Measurements from ENCODE around the gene INCA1. TPM values are rescaled to one million over a fixed set of nuclear protein-coding genes. Genes with fewer than 3 reads are reported as not detected.

Gene INCA1
- total RNA-seq, 2 donors from 2014 or later = 1.6 to 4.2 TPM

DNA sequence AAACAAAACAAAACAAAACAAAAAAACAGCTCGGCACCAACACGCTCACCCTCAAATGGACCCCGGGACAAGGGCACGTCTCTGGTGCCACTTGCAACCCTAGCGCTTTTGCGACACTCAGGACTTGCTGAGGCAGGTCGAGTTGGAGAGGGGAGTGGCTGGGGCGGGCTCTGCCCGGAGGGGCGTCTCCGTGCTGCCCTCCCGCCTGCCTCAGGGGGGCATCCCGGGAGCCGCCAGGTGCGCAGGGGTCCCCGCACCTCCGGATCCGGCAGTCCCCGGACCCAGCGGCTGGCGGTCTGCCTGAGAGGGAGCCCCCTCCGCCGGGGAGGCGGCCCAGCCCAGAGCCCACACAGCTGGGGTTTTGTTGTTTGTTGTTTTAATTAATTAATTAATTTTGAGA lies 38.0 kb upstream of the INCA1 start, which contains the start of gene SLC52A1:
Gene SLC52A1, minus strand, starts transcription at position 112 of the 400 bp plus-strand sequence. CDS start 820 bp downstream, outside the sequence.
- DNase-seq = peak; percentile 52
- TF ChIP-seq, protein P1, sequence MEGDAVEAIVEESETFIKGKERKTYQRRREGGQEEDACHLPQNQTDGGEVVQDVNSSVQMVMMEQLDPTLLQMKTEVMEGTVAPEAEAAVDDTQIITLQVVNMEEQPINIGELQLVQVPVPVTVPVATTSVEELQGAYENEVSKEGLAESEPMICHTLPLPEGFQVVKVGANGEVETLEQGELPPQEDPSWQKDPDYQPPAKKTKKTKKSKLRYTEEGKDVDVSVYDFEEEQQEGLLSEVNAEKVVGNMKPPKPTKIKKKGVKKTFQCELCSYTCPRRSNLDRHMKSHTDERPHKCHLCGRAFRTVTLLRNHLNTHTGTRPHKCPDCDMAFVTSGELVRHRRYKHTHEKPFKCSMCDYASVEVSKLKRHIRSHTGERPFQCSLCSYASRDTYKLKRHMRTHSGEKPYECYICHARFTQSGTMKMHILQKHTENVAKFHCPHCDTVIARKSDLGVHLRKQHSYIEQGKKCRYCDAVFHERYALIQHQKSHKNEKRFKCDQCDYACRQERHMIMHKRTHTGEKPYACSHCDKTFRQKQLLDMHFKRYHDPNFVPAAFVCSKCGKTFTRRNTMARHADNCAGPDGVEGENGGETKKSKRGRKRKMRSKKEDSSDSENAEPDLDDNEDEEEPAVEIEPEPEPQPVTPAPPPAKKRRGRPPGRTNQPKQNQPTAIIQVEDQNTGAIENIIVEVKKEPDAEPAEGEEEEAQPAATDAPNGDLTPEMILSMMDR (IDR thresholded peaks at IDR 0.05) = no peak
- H3K36me3 ChIP-seq = no peaks in the 10 kb centered on the region
- H3K27me3 ChIP-seq = no peaks in the 10 kb centered on the region
- H3K4me1 ChIP-seq = no peaks in the 10 kb centered on the region
- H3K27ac ChIP-seq = no peak within 1 kb of the TSS
- peak within 1 kb of the TSS; percentile 34 to 56 for H3K9ac ChIP-seq (ENCODE audit: low read depth in 2 of 2, low read length in 2 of 2)
- H3K9me3 ChIP-seq = no peaks in the 10 kb centered on the region
- H3K4me3 ChIP-seq = peak within 1 kb of the TSS; percentile 28
- intact Hi-C loops (cut with DNase I) = no loop called here

DNA sequence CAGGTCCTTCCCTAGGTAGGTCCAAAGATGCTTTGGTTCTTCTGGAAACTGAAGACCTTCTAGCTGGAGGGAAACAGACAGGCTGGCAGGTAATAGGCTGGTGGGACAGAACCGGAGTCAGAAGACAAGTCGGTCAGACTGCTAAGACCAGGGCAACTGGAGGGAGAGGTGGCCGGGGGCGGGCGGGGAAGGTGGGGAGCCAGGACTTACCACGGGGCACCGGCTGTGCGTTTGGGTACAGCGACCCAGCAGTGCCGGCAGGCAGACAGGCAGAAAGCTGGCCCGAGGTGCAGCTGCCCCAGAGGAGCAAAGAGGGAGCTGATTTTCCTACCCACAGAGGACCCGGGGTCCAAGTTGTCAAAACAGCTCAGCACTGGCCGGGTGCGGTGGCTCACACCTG lies 37.3 kb upstream of the INCA1 start:
- DNase-seq = no peak
- H3K27ac ChIP-seq = no peak overlapping the region
- H3K4me3 ChIP-seq = no peak overlapping the region
- peak overlapping the region in 1 of 2 donors; percentile 12 for H3K9ac ChIP-seq (ENCODE audit: low read depth in 2 of 2, low read length in 2 of 2)
- no peaks in the 10 kb centered on the region for H3K27me3 ChIP-seq
- no peaks in the 10 kb centered on the region for H3K4me1 ChIP-seq
- TF ChIP-seq, protein P1 (IDR thresholded peaks at IDR 0.05) = no peak
- H3K9me3 ChIP-seq = no peaks in the 10 kb centered on the region
- H3K36me3 ChIP-seq = no peaks in the 10 kb centered on the region
- intact Hi-C loops (cut with DNase I) = no loop called here

DNA sequence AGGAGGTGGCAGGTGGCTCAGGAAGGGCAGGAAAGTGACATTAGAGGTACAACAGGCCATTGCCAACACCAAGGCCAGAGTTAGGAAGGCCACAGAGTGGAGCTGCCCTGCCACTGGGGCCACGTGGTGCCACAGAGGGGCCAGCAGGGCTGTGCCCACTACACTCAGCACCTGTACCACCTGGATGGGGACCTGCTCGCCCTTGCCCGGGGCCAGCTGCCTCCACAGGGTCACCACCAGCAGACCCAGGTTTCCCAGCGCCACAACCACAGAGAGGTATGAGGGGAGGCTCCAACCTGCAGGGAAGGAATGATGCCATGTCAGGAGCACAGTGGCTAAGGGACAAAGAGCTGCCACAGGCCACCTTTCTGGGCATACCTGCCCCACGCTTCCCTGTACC lies 36.7 kb upstream of the INCA1 start:
- Histone ChIP-seq H3K36me3 (no peaks in the 10 kb centered on the region), H3K27ac (no peak overlapping the region), H3K9ac (ENCODE audit: low read depth in 2 of 2, low read length in 2 of 2) (no peak overlapping the region), H3K4me3 (no peak overlapping the region), H3K27me3 (no peaks in the 10 kb centered on the region), H3K9me3 (no peaks in the 10 kb centered on the region), H3K4me1 (no peaks in the 10 kb centered on the region)
- no peak for DNase-seq
- intact Hi-C loops (cut with DNase I) = no loop called here
- TF ChIP-seq, protein P1 (IDR thresholded peaks at IDR 0.05) = no peak

DNA sequence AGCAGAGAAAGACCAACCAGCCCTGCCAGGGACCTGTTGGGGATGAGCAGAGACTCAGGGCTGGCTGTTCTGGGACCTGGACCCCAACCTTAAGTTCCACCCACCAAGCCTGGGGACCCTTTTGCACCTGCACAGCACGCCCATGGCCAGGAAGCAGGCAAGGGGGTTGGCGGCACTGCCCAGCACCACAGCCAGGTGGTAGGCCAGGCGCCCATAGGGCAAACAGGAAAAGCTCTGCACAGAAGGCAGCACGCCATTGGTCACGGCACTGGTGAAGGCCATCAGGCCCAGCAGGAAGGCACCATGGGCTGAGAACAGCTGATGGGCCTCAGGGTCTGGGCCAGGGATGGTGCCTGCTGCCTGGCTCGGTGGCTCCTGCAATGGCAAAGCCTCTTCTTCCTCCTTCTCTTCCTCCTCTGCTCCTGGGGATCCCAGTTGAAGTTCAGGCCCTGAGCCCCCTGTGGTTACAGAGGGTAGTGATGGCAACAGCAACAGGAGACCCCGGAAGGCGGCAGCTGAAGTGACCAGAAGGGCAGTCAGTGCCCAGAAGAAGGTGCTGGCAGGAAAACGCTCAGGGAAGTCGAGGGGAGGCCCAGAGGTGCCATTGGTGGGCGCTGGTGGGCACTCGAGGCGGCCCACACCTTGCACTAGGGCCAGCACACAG lies 36.2 kb upstream of the INCA1 start:
- Histone ChIP-seq H3K36me3 (no peaks in the 10 kb centered on the region), H3K27ac (no peak overlapping the region), H3K4me1 (no peaks in the 10 kb centered on the region), H3K4me3 (no peak overlapping the region), H3K9ac (ENCODE audit: low read depth in 2 of 2, low read length in 2 of 2) (no peak overlapping the region), H3K9me3 (no peaks in the 10 kb centered on the region), H3K27me3 (no peaks in the 10 kb centered on the region)
- no peak for DNase-seq
- intact Hi-C loops (cut with DNase I) = no loop called here
- TF ChIP-seq, protein P1 (IDR thresholded peaks at IDR 0.05) = no peak

DNA sequence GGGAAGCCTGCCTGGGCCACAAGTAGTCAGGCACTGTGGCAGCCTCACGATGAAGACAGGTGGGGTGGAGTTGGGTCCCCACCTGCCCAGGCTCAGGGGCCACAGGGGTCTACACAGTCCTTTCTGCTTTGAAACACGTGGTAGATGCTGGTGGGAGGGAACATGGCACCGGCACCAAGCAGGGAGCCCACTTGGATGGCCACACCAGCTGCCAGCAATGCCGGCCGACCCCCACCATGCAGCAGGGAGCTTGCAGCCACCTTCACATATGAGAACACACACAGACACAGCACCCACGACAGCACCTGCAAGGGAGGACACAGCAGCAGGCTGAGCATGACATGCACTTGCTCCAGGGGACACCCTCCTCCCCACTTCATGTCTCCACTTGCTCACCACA lies 35.5 kb upstream of the INCA1 start:
- H3K4me3 ChIP-seq = no peak overlapping the region
- H3K27me3 ChIP-seq = no peaks in the 10 kb centered on the region
- H3K9ac ChIP-seq (ENCODE audit: low read depth in 2 of 2, low read length in 2 of 2) = no peak overlapping the region
- TF ChIP-seq, protein P1 (IDR thresholded peaks at IDR 0.05) = no peak
- DNase-seq = no peak
- no peaks in the 10 kb centered on the region for H3K9me3 ChIP-seq
- H3K27ac ChIP-seq = no peak overlapping the region
- no peaks in the 10 kb centered on the region for H3K4me1 ChIP-seq
- H3K36me3 ChIP-seq = no peaks in the 10 kb centered on the region
- intact Hi-C loops (cut with DNase I) = no loop called here
